ENCODE measurements around the gene PTPRG. TPM values are rescaled to one million over a fixed set of nuclear protein-coding genes. Genes with fewer than 3 reads are reported as not detected.
A peak's percentile ranks its signal among the peaks of the same experiment; 100 is the strongest.

PTPRG gene
- total RNA-seq, 1 experiment from 2014 or later, result 32.1 TPM

- ChIA-PET RAD21 (ENCODE audit: low non-redundant PET in 1 of 2, low total read pairs in 2 of 2, uncharacterized antibody in 2 of 2, unreplicated experiment in 2 of 2) (no interaction called here), POLR2A (no interaction called here), CTCF (no interaction called here)
- H3K9ac ChIP-seq (ENCODE audit: low read length), result no peak overlapping the region
- peaks cover 7 to 10% of the 10 kb centered on the region in 2 experiments; a peak in 3 of 4 replicates for H3K4me1 ChIP-seq (ENCODE audit: control insufficient read depth in 1 of 2, insufficient read depth in 2 of 2, low read length in 2 of 2)
- H3K4me3 ChIP-seq (replicated peaks in 1 of 2; ENCODE audit: low read depth in 1 of 2, low read length in 2 of 2), result no peak overlapping the region
- BruUV-seq (replicated peaks), result no TSS peak
- intact Hi-C loops (cut with micrococcal nuclease), result no loop called here
- H3K27me3 ChIP-seq (ENCODE audit: insufficient read depth, low read length), result no peaks in the 10 kb centered on the region
- H2AFZ ChIP-seq (ENCODE audit: low read depth, low read length, poor library complexity, severe bottlenecking), result no peak overlapping the region
- DNase-seq (ENCODE audit: low read depth, low spot score), result peak; percentile 10
- no peaks in the 10 kb centered on the region for H3K79me2 ChIP-seq (ENCODE audit: insufficient read depth, low read length)
- ATAC-seq, result peak; percentile 78
- no peaks in the 10 kb centered on the region for H3K36me3 ChIP-seq (ENCODE audit: control insufficient read depth in 1 of 2, insufficient read depth in 2 of 2, low read length in 2 of 2)
- H3K4me2 ChIP-seq (ENCODE audit: low read length), result peak overlapping the region; percentile 44
- no peak overlapping the region for H3K27ac ChIP-seq (ENCODE audit: low read depth, low read length)
- no peaks in the 10 kb centered on the region for H4K20me1 ChIP-seq (ENCODE audit: insufficient read depth)
- no peaks in the 10 kb centered on the region for H3K9me2 ChIP-seq (ENCODE audit: insufficient read depth)
- no peaks in the 10 kb centered on the region for H3K9me3 ChIP-seq (ENCODE audit: control insufficient read depth in 1 of 2, insufficient read depth in 1 of 2, low read depth in 1 of 2, low read length in 2 of 2)
- peak; percentile 30; the same call in 1 of the 2 replicates for TF ChIP-seq FOSL1 (IDR thresholded peaks at IDR 0.05; ENCODE audit: low read depth)
- TF ChIP-seq JUND (IDR thresholded peaks at IDR 0.05), result peak; percentile 38; the same call in 1 of the 2 replicates
- no peak for TF ChIP-seq CBX3 (IDR thresholded peaks at IDR 0.05; ENCODE audit: low read depth)
These were observed 523.2 kb downstream of the PTPRG start for GRCh38 chr3:62084558-62084957.

- no peaks in the 10 kb centered on the region for H3K27me3 ChIP-seq (ENCODE audit: insufficient read depth, low read length)
- DNase-seq (ENCODE audit: low read depth, low spot score) (no peak), ATAC-seq (no peak)
- no peaks in the 10 kb centered on the region for H3K36me3 ChIP-seq (ENCODE audit: control insufficient read depth in 1 of 2, insufficient read depth in 2 of 2, low read length in 2 of 2)
- no peak overlapping the region for H3K27ac ChIP-seq (ENCODE audit: low read depth, low read length)
- no peaks in the 10 kb centered on the region for H3K9me2 ChIP-seq (ENCODE audit: insufficient read depth)
- H2AFZ ChIP-seq (ENCODE audit: low read depth, low read length, poor library complexity, severe bottlenecking), result no peak overlapping the region
- intact Hi-C loops (cut with micrococcal nuclease), result no loop called here
- CTCF ChIA-PET, result no interaction called here
- H3K4me2 ChIP-seq (ENCODE audit: low read length), result no peak overlapping the region
- RAD21 ChIA-PET (ENCODE audit: low non-redundant PET in 1 of 2, low total read pairs in 2 of 2, uncharacterized antibody in 2 of 2, unreplicated experiment in 2 of 2), result no interaction called here
- no peaks in the 10 kb centered on the region for H4K20me1 ChIP-seq (ENCODE audit: insufficient read depth)
- BruUV-seq (replicated peaks), result no TSS peak
- H3K79me2 ChIP-seq (ENCODE audit: insufficient read depth, low read length), result no peaks in the 10 kb centered on the region
- no peak overlapping the region for H3K9ac ChIP-seq (ENCODE audit: low read length)
- TF ChIP-seq CEBPB (IDR thresholded peaks at IDR 0.05; ENCODE audit: low read depth) (no peak), ZNF274 (IDR thresholded peaks at IDR 0.05; ENCODE audit: low read depth, low read length) (no peak), ELF1 (IDR thresholded peaks at IDR 0.05; ENCODE audit: borderline replicate concordance, low read depth) (no peak), JUND (IDR thresholded peaks at IDR 0.05) (no peak), CBX3 (IDR thresholded peaks at IDR 0.05; ENCODE audit: low read depth) (no peak), SRF (IDR thresholded peaks at IDR 0.05; ENCODE audit: low read depth) (no peak), RAD21 (IDR thresholded peaks at IDR 0.05; ENCODE audit: low read depth) (no peak), EZH2phosphoT487 (IDR thresholded peaks at IDR 0.05; ENCODE audit: borderline replicate concordance) (no peak), POLR2AphosphoS5 (IDR thresholded peaks at IDR 0.05; ENCODE audit: low read depth, low read length) (no peak)
- POLR2A ChIA-PET, result no interaction called here
- no peak overlapping the region for H3K4me3 ChIP-seq (replicated peaks in 1 of 2; ENCODE audit: low read depth in 1 of 2, low read length in 2 of 2)
- H3K9me3 ChIP-seq (ENCODE audit: control insufficient read depth in 1 of 2, insufficient read depth in 1 of 2, low read depth in 1 of 2, low read length in 2 of 2), result no peaks in the 10 kb centered on the region
- H3K4me1 ChIP-seq (ENCODE audit: control insufficient read depth in 1 of 2, insufficient read depth in 2 of 2, low read length in 2 of 2), result peaks cover 7 to 10% of the 10 kb centered on the region in 2 experiments; a peak in 3 of 4 replicates
These were observed 527.2 kb downstream of the PTPRG start for GRCh38 chr3:62088472-62089104.
